HG03103 (cell line): ENCODE data around the gene CCDC73.
A peak's percentile ranks its signal among the peaks of the same experiment; 100 is the strongest.
"Not testable (repeated sequence)": the region's sequence is repeated elsewhere in the genome, so short reads cannot be mapped to it uniquely, and the experiment has no call there.

Source experiments
- ATAC-seq: cut with Tn5 transposase; IDR thresholded peaks from one replicate; pipeline ENCODE4 v1.9.1; 2021; ENCODE audit warnings: low read depth; ENCODE audit not compliant: unreplicated experiment

The CCDC73 gene

DNA sequence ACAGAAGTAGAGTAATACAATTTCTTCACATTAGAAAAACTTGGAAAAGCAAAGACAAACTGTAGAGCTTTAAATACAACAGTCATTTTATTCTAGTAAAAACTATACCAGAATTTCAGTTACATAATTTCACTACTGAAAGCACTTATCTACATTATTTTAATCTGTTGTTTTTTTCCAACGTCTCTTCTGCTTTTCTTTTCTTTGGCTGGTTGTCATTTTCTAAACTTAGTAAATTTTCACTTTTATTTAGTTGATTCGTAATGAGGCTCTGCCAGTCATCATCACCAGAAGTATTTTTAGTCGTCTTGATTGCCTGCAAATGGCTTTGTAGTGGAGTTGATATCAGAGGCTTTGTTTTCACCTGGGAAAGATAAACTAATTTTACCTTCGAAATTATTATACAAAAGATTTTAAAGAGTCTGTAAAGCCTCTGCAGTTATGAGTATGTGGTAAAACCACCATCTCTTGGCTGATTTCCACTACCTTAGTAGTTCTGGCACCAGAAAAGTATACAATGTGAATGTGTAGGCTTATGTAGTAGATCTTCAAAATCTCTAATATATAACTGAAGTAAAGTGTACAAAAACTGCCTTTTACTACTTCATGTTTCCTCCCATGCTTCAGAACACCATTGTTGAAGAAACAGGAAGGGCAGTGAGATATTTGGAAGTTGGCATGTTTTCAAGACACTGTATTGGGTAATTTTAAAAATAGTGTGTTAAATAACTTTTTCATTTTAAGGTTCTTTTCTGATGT is 191.6 kb downstream of the CCDC73 start:
- no peak for ATAC-seq

GRCh38 chr11:32597921-32598320 is 196.5 kb downstream of the CCDC73 start:
- ATAC-seq = no peak

- ATAC-seq = not testable (repeated sequence)
Observed at GRCh38 chr11:32596114-32596513, 198.3 kb downstream of the CCDC73 start.

GRCh38 chr11:32594272-32594671 is 200.2 kb downstream of the CCDC73 start:
- ATAC-seq = no peak

GRCh38 chr11:32586576-32587190 is 207.8 kb downstream of the CCDC73 start:
- no peak for ATAC-seq

GRCh38 chr11:32584921-32585320 is 209.5 kb downstream of the CCDC73 start:
- no peak for ATAC-seq

DNA sequence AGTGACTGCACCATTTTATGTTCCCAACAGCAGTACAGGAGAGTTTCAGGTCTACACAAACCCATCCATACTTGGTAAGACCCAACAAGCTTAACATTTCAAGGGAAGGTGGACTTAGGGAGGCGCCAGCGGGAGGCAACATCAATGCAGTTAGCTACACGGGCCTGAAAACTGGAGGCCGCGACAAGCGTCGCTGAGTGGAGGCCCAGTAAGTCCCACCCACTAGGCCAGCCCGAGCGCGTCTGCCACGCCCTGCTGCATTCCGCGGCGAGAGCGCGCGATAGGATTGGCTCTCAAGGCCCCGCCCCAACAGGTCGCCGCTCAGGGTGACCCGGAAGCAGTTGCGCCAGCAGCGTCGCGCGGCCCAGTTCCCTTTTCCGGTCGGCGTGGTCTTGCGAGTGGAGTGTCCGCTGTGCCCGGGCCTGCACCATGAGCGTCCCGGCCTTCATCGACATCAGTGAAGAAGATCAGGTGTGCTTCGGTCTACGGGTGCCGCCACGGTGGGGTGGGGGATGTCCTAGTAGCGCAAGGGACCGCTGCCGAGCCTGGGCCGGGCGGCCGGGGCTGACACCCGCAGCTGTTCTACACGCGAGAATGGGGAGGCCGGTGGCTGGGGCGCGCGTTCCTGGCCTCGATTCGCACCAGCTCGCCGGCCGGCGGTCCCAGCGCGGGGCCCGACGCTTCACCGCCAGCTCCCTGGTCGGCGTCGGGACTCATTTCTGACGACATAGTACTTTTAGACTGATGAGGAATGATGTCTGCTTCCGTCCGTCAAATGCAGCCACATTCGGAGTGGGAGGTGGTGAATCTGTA is 210.8 kb downstream of the CCDC73 start, which contains the start of gene EIF3M:
Gene EIF3M, plus strand, starts transcription at position 373 of the 813 bp plus-strand sequence. Its CDS starts 57 bp downstream, at position 430.
- ATAC-seq = peak; percentile 98

GRCh38 chr11:32581556-32581955 is 212.9 kb downstream of the CCDC73 start:
- ATAC-seq = no peak

- no peak for ATAC-seq
Observed at GRCh38 chr11:32580967-32581366, 213.5 kb downstream of the CCDC73 start.

GRCh38 chr11:32576456-32576855 is 218.0 kb downstream of the CCDC73 start:
- no peak for ATAC-seq

GRCh38 chr11:32575070-32575469 is 219.4 kb downstream of the CCDC73 start:
- no peak for ATAC-seq

GRCh38 chr11:32574421-32574820 is 220.0 kb downstream of the CCDC73 start:
- ATAC-seq = no peak

DNA sequence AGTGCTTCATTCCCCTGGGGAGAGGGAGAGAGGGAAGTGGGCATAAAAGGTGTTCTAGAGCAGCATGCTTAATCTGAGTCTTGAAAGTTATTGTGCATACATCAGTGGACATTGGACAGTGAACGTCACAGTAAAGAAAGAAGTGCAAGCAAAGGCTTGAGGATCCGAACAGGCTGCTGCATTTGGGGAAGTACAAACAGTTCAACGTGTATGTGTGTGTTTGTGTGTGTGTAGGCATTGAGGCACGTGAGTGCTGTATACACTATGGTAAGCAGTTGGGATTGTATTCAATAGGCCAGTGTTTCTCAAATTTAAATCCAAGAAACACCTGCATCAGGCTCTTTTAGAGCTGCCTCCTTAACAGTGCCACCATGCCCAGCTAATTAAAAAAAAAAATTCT is 221.2 kb downstream of the CCDC73 start:
- no peak for ATAC-seq

- no peak for ATAC-seq
Observed at GRCh38 chr11:32571039-32571438, 223.4 kb downstream of the CCDC73 start.

DNA sequence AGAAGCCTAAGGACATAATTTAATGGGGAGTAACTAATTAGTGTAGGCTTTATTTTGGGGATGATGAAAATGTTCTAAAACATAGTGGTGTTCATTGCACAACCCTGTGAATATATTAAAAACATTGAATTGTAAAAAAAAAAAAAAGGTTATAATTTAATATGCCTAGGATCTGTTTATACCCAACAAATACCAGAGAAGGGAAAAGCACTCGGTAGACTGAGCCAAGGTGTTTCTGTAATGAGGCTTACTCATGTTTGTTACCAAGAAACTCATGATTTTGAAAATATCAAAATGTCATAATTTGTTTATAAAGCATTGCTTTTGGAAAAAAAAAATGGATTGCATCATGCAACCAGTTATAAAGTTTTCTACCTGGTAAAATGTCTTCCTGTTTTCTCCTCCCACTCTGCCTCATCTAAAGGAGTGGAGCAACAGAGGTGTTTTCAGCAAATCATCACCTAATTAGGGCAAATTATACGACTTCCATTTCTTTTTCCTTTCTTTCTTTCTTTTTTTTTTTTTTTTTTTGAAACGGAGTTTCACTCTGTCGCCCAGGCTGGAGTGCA is 225.1 kb downstream of the CCDC73 start:
- ATAC-seq = no peak

DNA sequence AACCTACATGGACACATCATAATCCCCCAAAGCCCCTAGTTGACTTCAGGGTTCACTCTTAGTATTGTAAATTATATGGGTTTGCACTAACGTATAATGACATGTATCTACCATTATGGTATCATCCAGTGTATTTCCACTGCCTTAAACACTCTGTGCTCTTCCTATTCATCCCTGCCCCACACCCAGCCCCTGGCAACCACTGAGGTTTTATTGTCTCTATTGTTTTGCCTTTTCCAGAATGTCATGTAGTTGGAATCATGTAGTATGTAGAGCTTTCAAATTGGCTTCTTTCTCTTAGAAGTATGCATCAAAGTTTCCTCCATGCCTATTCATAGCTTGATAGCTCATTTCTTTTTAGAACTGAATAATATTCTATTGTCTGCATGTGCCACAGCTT is 227.3 kb downstream of the CCDC73 start:
- no peak for ATAC-seq

DNA sequence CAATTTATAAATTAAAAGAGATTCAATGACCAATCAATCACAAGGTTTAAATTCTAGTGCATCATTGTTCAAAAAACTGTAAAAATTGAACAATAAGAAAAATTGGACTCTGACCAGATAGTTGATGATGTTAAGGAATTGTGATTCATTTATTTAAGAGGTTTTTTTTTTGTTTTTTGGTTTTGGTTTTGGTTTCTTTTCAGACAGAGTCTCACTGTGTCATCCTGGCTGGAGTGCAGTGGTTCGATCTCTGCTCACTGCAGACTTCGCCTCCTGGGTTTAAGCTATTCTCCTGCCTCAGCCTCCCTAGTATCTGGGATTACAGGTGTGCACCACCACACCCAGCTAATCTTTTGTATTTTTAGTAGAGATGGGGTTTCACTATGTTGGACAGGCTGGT is 227.9 kb downstream of the CCDC73 start:
- no peak for ATAC-seq

DNA sequence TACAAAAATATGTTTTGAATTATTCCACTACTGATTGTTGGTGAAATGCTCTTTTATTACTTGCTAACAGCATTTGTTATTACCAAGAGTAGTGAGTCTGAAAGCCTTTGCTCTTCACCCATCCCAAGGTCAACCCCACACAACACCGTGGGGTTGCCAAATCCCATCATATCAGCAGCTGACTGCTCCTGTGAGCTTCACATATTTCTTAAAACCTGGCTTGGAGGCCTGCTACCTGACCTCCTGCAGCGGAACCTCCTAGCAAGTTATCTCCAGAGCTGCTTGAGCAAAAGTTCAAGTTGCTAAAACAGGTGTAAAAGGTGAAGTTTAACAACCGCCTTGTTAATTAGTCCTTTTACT is 230.9 kb downstream of the CCDC73 start:
- ATAC-seq = no peak

GRCh38 chr11:32562839-32563599 is 231.4 kb downstream of the CCDC73 start:
- no peak for ATAC-seq

GRCh38 chr11:32561835-32562234 is 232.6 kb downstream of the CCDC73 start:
- no peak for ATAC-seq
